ENCODE results near the gene FOXP1.

GRCh38 chr3:71214797-71215196, 368.7 kb downstream of the FOXP1 start:
- TF ChIP-seq CTCF (IDR thresholded peaks at IDR 0.05) (no peak), POLR2A (IDR thresholded peaks at IDR 0.05) (no peak)
